Thoracic aorta endothelial cell (primary cell): Measurements from ENCODE around the gene CYP2A13. TPM values are rescaled to one million over a fixed set of nuclear protein-coding genes. Genes with fewer than 3 reads are reported as not detected.

Source experiments
- total RNA-seq: library from RNA; depleted of rRNA; stranded (reverse); fragments of >200 nt; gene quantifications from 2 replicates; pipeline ENCODE4 v1.2.3, GENCODE V29; 2012

The CYP2A13 gene, protein sequence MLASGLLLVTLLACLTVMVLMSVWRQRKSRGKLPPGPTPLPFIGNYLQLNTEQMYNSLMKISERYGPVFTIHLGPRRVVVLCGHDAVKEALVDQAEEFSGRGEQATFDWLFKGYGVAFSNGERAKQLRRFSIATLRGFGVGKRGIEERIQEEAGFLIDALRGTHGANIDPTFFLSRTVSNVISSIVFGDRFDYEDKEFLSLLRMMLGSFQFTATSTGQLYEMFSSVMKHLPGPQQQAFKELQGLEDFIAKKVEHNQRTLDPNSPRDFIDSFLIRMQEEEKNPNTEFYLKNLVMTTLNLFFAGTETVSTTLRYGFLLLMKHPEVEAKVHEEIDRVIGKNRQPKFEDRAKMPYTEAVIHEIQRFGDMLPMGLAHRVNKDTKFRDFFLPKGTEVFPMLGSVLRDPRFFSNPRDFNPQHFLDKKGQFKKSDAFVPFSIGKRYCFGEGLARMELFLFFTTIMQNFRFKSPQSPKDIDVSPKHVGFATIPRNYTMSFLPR
- not detected in 2 replicates for total RNA-seq

DNA sequence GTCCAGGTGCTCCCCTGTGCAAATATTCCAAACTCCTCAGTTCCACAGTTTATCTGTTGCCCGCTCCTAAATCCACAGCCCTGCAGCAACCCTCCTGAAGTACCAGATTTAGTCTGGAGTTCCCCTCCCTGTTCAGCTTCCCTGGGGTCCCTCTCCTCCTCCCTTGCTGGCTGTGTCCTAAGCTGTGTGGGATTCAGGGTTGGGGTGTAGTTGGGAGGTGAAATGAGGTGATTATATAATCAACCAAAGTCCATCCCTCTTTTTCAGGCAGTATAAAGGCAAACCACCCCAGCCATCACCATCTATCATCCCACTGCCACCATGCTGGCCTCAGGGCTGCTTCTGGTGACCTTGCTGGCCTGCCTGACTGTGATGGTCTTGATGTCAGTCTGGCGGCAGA lies at the start of gene CYP2A13:
TSS of gene CYP2A13 (plus strand) at position 301 of the 400 bp plus-strand sequence. CDS start at position 322, 21 bp downstream.

DNA sequence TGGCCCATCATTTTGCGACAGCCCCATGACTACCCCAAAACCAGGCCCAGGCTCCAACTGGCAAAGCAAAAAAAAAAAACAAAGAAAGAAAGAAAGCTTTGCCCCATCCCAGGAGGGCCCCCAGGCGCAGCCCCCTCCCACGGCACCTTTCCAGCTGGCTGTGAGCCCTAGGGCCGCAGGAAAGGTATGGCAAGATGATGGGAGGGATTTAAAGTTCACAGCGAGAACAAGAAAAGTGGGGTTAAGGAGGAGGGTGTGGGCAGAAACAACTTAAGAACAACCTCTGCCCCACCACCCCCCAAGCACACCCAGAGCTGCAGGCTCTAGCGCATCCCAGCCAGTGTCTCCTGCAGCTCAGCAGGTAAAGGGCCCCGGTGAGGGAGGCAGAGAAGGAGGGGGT lies 25.9 kb downstream of the CYP2A13 start, which contains the start of gene CYP2F1:
TSS of gene CYP2F1 (plus strand) at position 301 of the 400 bp plus-strand sequence. CDS start 1,757 bp downstream, outside the sequence.

Other genes with a start within 250 kb of the CYP2A13 start
- gene CYP2A6, start 238.0 kb upstream of the CYP2A13 start, total RNA-seq, result not detected in 2 replicates
- not detected in 2 replicates for gene CYP2A7, start 206.2 kb upstream of the CYP2A13 start, total RNA-seq
- gene CYP2B6, start 97.2 kb upstream of the CYP2A13 start, total RNA-seq, result not detected in 2 replicates
- gene CYP2F1, start 26.0 kb downstream of the CYP2A13 start, total RNA-seq, result not detected in 2 replicates
- gene CYP2S1, start 104.8 kb downstream of the CYP2A13 start, total RNA-seq, result 0.22 and 0.93 TPM in 2 replicates
- gene AXL, start 130.8 kb downstream of the CYP2A13 start, total RNA-seq, result 228 and 242 TPM in 2 replicates
- 174 and 211 TPM in 2 replicates for gene HNRNPUL1, start 175.9 kb downstream of the CYP2A13 start, total RNA-seq
- 8.0 and 11.1 TPM in 2 replicates for gene CCDC97, start 221.7 kb downstream of the CYP2A13 start, total RNA-seq